GM20000 (cell line): ENCODE measurements around the gene RPS6KL1.
A peak's percentile ranks its signal among the peaks of the same experiment; 100 is the strongest.

Source experiments
- DNase-seq: peaks from one replicate; pipeline ENCODE4 v3.0.0; 2012; ENCODE audit warnings: low spot score
- TF ChIP-seq, protein P1 (sequence below): IDR thresholded peaks from 2 replicates; pipeline ENCODE4 v1.5.1; 2012; ENCODE audit warnings: mild to moderate bottlenecking, control low read depth; ENCODE audit errors: extremely low read depth, missing control alignments

Gene RPS6KL1

DNA sequence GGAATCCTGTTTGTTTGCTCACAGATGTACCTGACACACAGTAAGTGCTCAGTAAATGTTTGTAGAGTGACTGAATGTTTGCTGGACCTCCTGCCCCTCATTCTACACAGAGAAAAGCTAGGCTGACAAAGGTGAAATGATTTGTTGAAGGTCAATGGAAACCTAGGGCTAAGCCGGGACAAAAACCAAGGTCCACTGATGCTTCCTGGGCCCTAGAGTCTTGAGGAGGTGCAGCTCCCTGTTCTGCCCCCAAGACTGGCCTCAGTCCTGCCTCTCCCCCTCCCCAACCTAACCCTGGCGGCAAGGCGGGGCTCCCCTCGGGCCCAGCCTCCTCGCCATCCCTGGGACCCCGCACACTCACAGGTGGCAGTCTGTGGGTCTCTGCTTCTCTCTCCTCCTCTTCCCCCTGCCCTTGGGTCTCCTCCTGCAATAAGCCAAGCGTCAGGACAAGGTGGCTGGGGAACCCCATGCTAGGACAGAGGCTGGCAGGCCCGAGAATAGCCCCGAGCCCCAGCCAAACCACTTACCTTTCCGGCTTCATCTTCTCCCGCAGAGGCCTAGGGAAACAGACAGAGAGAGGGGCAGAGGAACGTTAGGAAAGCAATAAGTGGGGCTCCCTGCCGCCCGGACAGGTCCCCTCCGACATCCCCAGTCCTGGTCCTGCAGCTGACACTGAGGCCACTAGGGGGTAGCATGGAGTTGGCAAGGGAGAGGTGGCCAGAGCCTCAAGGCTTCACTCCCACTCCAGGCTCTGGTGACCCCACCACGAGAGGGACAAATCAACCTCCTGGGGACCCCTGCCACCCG lies 23.0 kb upstream of the RPS6KL1 start:
- TF ChIP-seq, protein P1, sequence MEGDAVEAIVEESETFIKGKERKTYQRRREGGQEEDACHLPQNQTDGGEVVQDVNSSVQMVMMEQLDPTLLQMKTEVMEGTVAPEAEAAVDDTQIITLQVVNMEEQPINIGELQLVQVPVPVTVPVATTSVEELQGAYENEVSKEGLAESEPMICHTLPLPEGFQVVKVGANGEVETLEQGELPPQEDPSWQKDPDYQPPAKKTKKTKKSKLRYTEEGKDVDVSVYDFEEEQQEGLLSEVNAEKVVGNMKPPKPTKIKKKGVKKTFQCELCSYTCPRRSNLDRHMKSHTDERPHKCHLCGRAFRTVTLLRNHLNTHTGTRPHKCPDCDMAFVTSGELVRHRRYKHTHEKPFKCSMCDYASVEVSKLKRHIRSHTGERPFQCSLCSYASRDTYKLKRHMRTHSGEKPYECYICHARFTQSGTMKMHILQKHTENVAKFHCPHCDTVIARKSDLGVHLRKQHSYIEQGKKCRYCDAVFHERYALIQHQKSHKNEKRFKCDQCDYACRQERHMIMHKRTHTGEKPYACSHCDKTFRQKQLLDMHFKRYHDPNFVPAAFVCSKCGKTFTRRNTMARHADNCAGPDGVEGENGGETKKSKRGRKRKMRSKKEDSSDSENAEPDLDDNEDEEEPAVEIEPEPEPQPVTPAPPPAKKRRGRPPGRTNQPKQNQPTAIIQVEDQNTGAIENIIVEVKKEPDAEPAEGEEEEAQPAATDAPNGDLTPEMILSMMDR = peak; percentile 79

DNA sequence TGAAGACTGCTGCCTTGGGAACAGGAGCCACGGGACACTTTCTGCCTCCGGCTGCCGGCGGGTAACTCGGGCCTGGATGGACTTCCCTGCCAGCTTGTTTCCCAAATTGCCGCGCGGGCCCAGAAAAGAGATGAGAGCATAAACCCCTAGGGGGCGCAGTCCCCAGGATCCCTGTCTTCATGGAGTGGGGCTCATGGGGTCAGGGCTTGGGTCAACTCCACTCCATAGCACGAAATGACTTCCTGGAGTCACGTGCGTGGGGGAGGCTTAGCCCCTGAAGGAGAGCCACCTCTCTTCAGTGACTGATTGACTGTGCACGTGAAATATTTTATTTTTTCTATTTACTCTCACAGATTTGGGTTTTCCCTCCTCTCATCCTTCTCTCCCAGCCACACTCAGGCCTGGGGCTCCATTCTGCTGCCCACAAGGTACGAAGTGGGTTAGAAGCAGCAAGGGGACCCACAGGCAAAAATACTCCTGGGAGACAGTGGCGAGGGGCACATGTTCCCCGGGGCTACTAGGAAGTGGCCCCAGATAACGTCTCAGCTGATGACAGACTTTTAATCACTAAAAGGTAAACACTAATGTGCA lies 22.3 kb upstream of the RPS6KL1 start:
- no peak for DNase-seq
- TF ChIP-seq, protein P1 = peak; percentile 35

More for the DNA sequence above, 23.0 kb upstream of the RPS6KL1 start:
- DNase-seq = peak; percentile 90

DNA sequence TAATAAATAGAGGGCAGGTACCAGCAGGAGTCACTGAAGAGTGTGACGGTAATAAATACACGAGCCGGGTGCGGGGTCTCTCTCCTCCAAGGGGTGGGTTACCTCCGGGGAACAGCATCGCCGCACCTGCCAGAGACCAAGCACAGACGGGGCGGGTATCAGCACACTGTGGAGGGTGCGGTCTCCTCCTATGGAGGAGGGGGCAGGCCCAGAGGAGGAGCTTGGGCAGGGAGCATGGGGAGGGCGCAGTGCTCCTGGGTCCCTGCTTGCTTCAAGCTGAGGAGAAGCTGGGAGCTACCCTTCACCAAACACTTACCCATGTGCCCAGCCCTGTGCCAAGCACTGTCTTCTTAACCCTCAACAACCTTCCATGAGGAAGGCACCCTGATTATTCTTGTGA lies 19.5 kb upstream of the RPS6KL1 start:
- TF ChIP-seq, protein P1 = no peak
- DNase-seq = no peak

DNA sequence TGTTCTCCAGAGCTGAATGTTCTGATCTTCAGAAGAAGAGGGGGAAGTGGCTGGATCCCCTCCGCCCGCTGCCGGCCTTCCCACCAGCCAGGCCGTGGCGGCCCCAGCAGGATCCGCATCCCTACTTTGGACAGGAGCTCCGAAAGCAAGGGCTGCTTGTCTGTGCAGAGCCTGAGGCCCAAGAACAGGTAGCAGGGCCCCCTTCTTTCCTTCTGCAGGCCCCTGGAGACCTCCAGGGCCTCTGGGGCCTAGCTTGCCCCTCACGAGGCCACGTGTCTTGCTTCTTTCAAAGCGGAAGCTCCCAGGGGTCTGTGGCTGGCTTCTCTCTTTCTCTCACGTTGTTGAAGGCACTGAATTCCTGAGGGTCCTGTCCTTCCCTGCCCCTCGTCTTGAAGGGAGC lies 19.1 kb upstream of the RPS6KL1 start:
- DNase-seq = no peak
- TF ChIP-seq, protein P1 = no peak

DNA sequence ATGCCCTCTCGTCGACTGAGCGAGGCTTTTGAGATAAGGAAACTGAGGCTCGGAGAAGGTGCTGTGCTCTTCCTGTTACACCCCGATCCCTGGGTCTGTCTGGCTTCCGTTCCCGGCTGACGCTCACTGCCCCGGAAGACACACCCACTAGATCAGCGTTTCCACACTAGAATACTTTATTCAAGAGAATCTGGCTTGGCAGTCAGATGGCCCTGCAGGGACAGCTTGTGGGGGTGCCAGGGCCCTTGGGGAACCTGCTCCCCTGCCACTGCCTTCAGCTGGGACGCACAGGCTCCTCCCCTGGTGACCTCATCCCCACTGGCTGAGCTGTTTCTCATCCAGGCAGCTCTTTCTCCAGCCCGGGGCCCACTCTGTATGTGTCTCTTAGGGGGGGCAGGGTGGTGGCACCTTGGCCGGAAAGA lies 18.6 kb upstream of the RPS6KL1 start:
- TF ChIP-seq, protein P1 = no peak
- peak; percentile 74 for DNase-seq

DNA sequence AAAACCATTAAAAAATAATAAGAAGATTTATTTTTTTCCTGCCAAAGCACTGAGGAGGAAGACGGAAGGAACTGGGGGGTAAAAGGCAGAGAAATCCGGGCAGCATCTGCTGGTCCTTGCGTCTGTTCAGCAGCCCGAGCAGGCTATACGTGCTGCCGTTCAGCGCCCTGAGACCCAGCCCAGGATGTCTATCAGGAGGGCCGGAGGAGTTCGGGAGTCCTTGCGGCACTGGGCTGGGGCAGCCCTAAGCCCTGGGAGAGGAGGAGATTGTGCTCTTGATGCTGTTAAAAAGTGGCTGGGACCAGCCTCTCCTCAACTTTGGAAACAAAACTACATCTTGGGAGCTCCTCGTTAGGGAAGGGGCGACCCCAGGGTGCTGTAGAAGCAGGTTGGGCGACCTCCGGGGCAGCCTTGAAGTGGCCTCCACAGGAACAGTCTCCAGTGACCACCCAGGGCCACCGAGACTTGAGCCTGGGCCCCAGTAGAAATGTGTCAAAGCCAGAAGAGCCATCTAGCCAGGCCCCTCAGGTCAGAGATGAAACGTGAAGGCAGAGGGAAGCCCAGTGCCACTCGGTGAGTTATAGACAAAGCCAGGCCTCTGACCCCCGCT lies 18.0 kb upstream of the RPS6KL1 start:
- no peak for DNase-seq
- TF ChIP-seq, protein P1 = no peak
